ENCODE measurements around the gene C2CD4A. TPM values are rescaled to one million over a fixed set of nuclear protein-coding genes. Genes with fewer than 3 reads are reported as not detected.

The C2CD4A gene
- total RNA-seq, 1 experiment from 2014 or later: not detected

DNA sequence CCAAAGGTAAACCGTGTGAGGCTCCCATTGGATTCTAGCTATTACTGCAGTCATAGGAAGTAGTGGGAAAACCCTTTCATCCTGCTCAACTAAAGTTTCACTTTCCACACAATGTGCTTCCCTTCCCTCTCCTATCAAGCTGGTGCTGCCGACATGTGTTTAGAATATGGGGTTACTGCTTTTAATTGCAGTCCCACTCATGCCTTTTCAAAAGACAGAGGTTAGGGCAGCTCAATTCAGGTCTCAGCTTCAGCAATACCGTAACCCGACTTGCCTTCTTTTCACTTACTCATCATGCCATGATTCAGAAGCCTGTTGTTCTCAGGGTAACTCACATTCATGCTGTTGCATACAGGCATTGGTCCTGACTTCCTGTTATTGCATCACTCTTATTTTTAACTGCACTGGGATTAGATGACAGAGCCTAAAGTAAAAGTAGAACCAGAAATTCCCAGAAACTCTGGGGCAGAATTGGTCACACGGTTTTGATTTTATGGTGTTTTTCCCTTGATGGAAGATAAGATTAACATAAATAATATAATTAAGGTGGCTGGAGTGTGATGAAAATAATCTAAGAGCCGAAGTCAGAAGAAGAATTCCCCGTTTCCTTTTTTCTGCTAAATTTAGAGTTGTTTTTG lies 52.6 kb downstream of the C2CD4A start (continued):
- no peak for TF ChIP-seq TCF7L2 (IDR thresholded peaks at IDR 0.05; ENCODE audit: borderline replicate concordance, extremely low read depth, insufficient read depth, insufficient read length)
- TF ChIP-seq SP1 (IDR thresholded peaks at IDR 0.05; ENCODE audit: low read depth): peak; percentile 44

DNA sequence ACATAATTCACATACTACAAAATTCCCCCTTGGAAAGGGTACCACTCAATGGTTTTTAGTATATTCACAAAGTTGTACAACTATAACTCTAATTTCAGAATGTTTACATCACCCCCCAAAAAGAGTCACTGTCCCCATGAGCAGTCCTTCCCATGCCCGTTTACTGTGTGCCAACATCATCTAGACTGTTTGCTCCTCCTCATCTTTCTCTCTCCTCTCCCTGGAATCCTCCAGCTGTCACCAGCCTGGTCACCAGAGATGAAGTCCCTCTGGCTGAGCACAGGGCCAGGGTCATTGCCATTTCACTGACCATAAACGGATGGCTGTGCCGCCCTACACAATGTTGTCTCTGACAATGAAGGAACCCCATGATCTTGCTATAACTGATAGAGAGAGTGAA lies 53.1 kb downstream of the C2CD4A start:
- Histone ChIP-seq H3K4me2 (ENCODE audit: low read length) (no peak overlapping the region), H3K36me3 (ENCODE audit: control insufficient read depth in 1 of 2, insufficient read depth in 2 of 2, low read length in 2 of 2) (no peaks in the 10 kb centered on the region), H3K27me3 (ENCODE audit: insufficient read depth, low read length) (no peaks in the 10 kb centered on the region), H2AFZ (ENCODE audit: low read depth, low read length, poor library complexity, severe bottlenecking) (no peak overlapping the region), H3K9ac (ENCODE audit: low read length) (no peak overlapping the region), H3K9me2 (ENCODE audit: insufficient read depth) (no peaks in the 10 kb centered on the region), H3K4me1 (ENCODE audit: control insufficient read depth in 1 of 2, insufficient read depth in 2 of 2, low read length in 2 of 2) (peaks cover 0 to 8% of the 10 kb centered on the region in 2 experiments; a peak in 2 of 4 replicates), H3K27ac (ENCODE audit: low read depth, low read length) (no peak overlapping the region), H3K4me3 (replicated peaks in 1 of 2; ENCODE audit: low read depth in 1 of 2, low read length in 2 of 2) (no peak overlapping the region), H4K20me1 (ENCODE audit: insufficient read depth) (no peaks in the 10 kb centered on the region), H3K9me3 (ENCODE audit: control insufficient read depth in 1 of 2, insufficient read depth in 1 of 2, low read depth in 1 of 2, low read length in 2 of 2) (no peaks in the 10 kb centered on the region), H3K79me2 (ENCODE audit: insufficient read depth, low read length) (no peaks in the 10 kb centered on the region)
- DNase-seq (ENCODE audit: low read depth, low spot score) (no peak), ATAC-seq (no peak)
- ChIA-PET RAD21 (ENCODE audit: low non-redundant PET in 1 of 2, low total read pairs in 2 of 2, uncharacterized antibody in 2 of 2, unreplicated experiment in 2 of 2) (no interaction called here), POLR2A (no interaction called here), CTCF (no interaction called here)
- no peak for TF ChIP-seq SIN3A (IDR thresholded peaks at IDR 0.05; ENCODE audit: low read depth)
- TF ChIP-seq JUND (IDR thresholded peaks at IDR 0.05): no peak
- no TSS peak for BruUV-seq (replicated peaks)
- intact Hi-C loops (cut with micrococcal nuclease): no loop called here

Other genes starting within 250 kb of the C2CD4A start
- gene VPS13C, start 6.5 kb upstream of the C2CD4A start, total RNA-seq (2021; ENCODE audit: unreplicated experiment): 18.6 TPM
- gene C2CD4B, start 98.3 kb downstream of the C2CD4A start, total RNA-seq (2021; ENCODE audit: unreplicated experiment): not detected